GM12891 (cell line): ENCODE results near the gene BAHD1.

Source experiments
- POLR2A ChIP-seq: IDR thresholded peaks from 2 replicates; pipeline ENCODE4 v1.6.1; 2011; ENCODE audit warnings: low read depth, low read length, control low read depth
- POLR2AphosphoS5 ChIP-seq: IDR thresholded peaks from 2 replicates; pipeline ENCODE4 v1.6.1; 2011; ENCODE audit warnings: low read depth, low read length, control low read depth
- SPI1 ChIP-seq: IDR thresholded peaks from 2 replicates; pipeline ENCODE4 v1.6.1; 2011; ENCODE audit warnings: low read depth, low read length, control low read depth
- TAF1 ChIP-seq: IDR thresholded peaks from 2 replicates; pipeline ENCODE4 v1.6.1; 2011; ENCODE audit warnings: low read depth, low read length, control low read depth

- TF ChIP-seq SPI1 = no peak
- TF ChIP-seq TAF1 = no peak
- TF ChIP-seq POLR2A = no peak
- TF ChIP-seq POLR2AphosphoS5 = no peak
Observed at GRCh38 chr15:40435710-40436089, 5.1 kb upstream of the BAHD1 start.
